Ascending aorta (tissue), 2 donors: ENCODE measurements around the gene S100A5. TPM values are rescaled to one million over a fixed set of nuclear protein-coding genes. Genes with fewer than 3 reads are reported as not detected.
A peak's percentile ranks its signal among the peaks of the same experiment; 100 is the strongest.

Experiments
- DNase-seq, 2 donors: peaks; one replicate each; pipeline ENCODE4 v3.0.0-alpha.2; 2019; ENCODE audit warnings: low spot score in 2 of 2
- H3K27ac ChIP-seq, 2 donors: fragments of 200-600 bp; sonication (generic); one replicate each; pipeline ENCODE4 v1.5.1; 2016 to 2017; ENCODE audit warnings: mild to moderate bottlenecking in 1 of 2
- H3K27me3 ChIP-seq: fragments of 200-600 bp; sonication (generic); one replicate; pipeline ENCODE4 v1.5.1; 2017
- H3K36me3 ChIP-seq, 2 donors: fragments of 200-600 bp; sonication (generic); one replicate each; pipeline ENCODE4 v1.5.1; 2016
- H3K4me1 ChIP-seq, 2 donors: fragments of 200-600 bp; sonication (generic); one replicate each; pipeline ENCODE4 v1.5.1; 2016 to 2017; ENCODE audit warnings: mild to moderate bottlenecking in 1 of 2
- H3K4me3 ChIP-seq, 2 donors: fragments of 200-600 bp; sonication (generic); one replicate each; pipeline ENCODE4 v1.5.1; 2016 to 2017; ENCODE audit warnings: mild to moderate bottlenecking in 1 of 2
- H3K9me3 ChIP-seq, 2 donors: fragments of 200-600 bp; sonication (generic); one replicate each; pipeline ENCODE4 v1.5.1; 2016
- CTCF ChIP-seq, 3 experiments: fragments of 200-600 bp in 2 of 3; fragments of 450-650 bp in 1 of 3; sonication (generic) in 2 of 3; IDR thresholded peaks; one replicate each; pipeline ENCODE4 v1.5.1; 2016 to 2019; ENCODE audit warnings: antibody characterized with exemption in 3 of 3, mild to moderate bottlenecking in 1 of 3, moderate library complexity in 1 of 3
- intact Hi-C: fragments of 100-400 bp; cut with DNase I; formaldehyde crosslinking; loops from one replicate; pipeline ENCODE4 v1.15.1; 2023
- total RNA-seq: library from RNA; depleted of rRNA; stranded (reverse); fragments of >200 nt; gene quantifications from one replicate; pipeline ENCODE4 v1.1.0, GENCODE V29; 2016

Gene S100A5
- total RNA-seq, 1 donor from 2014 or later, result not detected

DNA sequence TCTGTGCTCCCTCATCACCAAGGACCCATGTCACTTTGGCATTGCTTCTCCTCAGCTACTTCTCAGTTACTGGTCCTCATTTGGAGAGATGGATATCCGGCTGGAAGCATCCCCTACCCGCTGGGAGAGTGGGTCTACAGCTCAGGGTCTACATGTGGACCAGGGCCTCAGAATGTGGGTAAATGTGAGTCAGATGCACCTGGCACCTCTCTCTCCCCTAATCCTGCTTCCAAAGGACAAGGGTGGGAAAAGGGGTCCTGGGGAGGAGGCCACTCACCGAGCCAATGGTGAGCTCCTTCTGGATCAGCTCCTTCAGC, 5.9 kb downstream of the S100A5 start:
- Histone ChIP-seq H3K27ac (peak overlapping the region; percentile 98 to 100), H3K27me3 (no peaks in the 10 kb centered on the region), H3K9me3 (no peaks in the 10 kb centered on the region), H3K4me1 (peaks cover 5 to 27% of the 10 kb centered on the region in 2 donors), H3K36me3 (no peaks in the 10 kb centered on the region), H3K4me3 (peak overlapping the region; percentile 70 to 95)
- DNase-seq, result no peak
- no peak for TF ChIP-seq CTCF (IDR thresholded peaks at IDR 0.05)
- intact Hi-C loops, result loop anchor here (10.0 kb wide), 1 partner anchor 240 kb away; the partner anchor contains the start of gene SLC27A3

GRCh38 chr1:153534226-153534924, 6.4 kb downstream of the S100A5 start:
- no peak for TF ChIP-seq CTCF (IDR thresholded peaks at IDR 0.05)
- no peak for DNase-seq
- H3K27ac ChIP-seq, result peak overlapping the region; percentile 98 to 100
- H3K4me1 ChIP-seq, result peaks cover 5 to 27% of the 10 kb centered on the region in 2 donors
- intact Hi-C loops, result loop anchor here (10.0 kb wide), 1 partner anchor 240 kb away; the partner anchor contains the start of gene SLC27A3
- no peaks in the 10 kb centered on the region for H3K36me3 ChIP-seq
- no peaks in the 10 kb centered on the region for H3K9me3 ChIP-seq
- H3K4me3 ChIP-seq, result peak overlapping the region; percentile 70 to 95
- H3K27me3 ChIP-seq, result no peaks in the 10 kb centered on the region

DNA sequence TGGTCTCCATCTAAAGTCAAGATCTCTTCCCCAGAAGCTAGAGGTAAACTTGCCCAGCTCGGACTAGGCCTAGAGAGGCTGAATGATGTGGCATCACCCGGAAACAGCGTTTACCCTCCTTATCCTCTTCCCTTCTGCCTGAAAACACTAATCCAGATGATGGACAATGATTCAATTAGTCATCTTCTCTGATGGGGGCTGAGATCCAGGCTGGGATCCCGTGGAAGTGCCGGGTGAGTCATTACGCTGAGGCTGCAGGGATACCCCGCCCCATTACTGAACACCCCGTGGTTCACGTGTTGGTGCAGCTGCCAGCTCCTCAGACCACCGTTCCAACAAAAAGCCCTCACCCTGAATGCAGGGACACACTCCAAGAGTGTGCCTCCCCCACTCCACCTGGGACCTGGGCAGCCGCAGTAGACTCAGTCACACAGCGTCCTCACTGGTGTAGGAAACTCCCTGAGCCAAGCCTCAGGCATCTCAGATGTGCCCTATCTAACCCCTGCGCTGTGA, 7.0 kb downstream of the S100A5 start:
- Histone ChIP-seq H3K27ac (peak overlapping the region; percentile 98 to 100), H3K36me3 (no peaks in the 10 kb centered on the region), H3K4me3 (peak overlapping the region; percentile 70 to 95), H3K27me3 (no peaks in the 10 kb centered on the region), H3K9me3 (no peaks in the 10 kb centered on the region), H3K4me1 (peaks cover 5 to 27% of the 10 kb centered on the region in 2 donors)
- intact Hi-C loops, result loop anchor here (1.0 to 10.0 kb wide), 5 partner anchors 16 to 241 kb away; partner anchors contain the start of genes S100A14, S100A3 and SLC27A3
- DNase-seq, result peak; percentile 60 to 87
- TF ChIP-seq CTCF (IDR thresholded peaks at IDR 0.05), result no peak

GRCh38 chr1:153532769-153533599, 7.8 kb downstream of the S100A5 start:
- peak; percentile 94 to 96 (median 96) for TF ChIP-seq CTCF (IDR thresholded peaks at IDR 0.05)
- no peaks in the 10 kb centered on the region for H3K9me3 ChIP-seq
- no peaks in the 10 kb centered on the region for H3K36me3 ChIP-seq
- peak overlapping the region; percentile 70 to 95 for H3K4me3 ChIP-seq
- H3K4me1 ChIP-seq, result peaks cover 5 to 27% of the 10 kb centered on the region in 2 donors
- intact Hi-C loops, result loop anchor here (1.0 to 10.0 kb wide), 5 partner anchors 16 to 242 kb away; partner anchors contain the start of genes S100A14, S100A3 and SLC27A3
- no peaks in the 10 kb centered on the region for H3K27me3 ChIP-seq
- peak overlapping the region; percentile 98 to 100 for H3K27ac ChIP-seq
- DNase-seq, result peak; percentile 65 to 95

GRCh38 chr1:153532181-153532580, 8.6 kb downstream of the S100A5 start:
- peaks cover 5 to 27% of the 10 kb centered on the region in 2 donors for H3K4me1 ChIP-seq
- TF ChIP-seq CTCF (IDR thresholded peaks at IDR 0.05), result no peak
- intact Hi-C loops, result loop anchor here (2.0 to 10.0 kb wide), 3 partner anchors 21 to 243 kb away; partner anchors contain the start of genes S100A14 and SLC27A3
- no peaks in the 10 kb centered on the region for H3K9me3 ChIP-seq
- H3K4me3 ChIP-seq, result no peak overlapping the region
- no peak for DNase-seq
- H3K27ac ChIP-seq, result peak overlapping the region; percentile 98 to 100
- no peaks in the 10 kb centered on the region for H3K27me3 ChIP-seq
- H3K36me3 ChIP-seq, result no peaks in the 10 kb centered on the region
